Stimulated activated naive CD8-positive, alpha-beta T cell treated with anti-CD3 and anti-CD28 coated beads, Interleukin-15, amount 100 ng/mL, for 72 hours (primary cell): Measurements from ENCODE around the gene HOXA1.

Experiments
- ATAC-seq: fragments of 150-1000 bp; cut with Tn5 transposase; 2 replicates; pipeline ENCODE4 v1.10.0; 2021; ENCODE audit warnings: mild to moderate bottlenecking, moderate library complexity
- DNase-seq, 2 donors: peaks; one replicate each; pipeline ENCODE4 v3.0.0; 2021 to 2022
- H3K27ac Mint-ChIP-seq, 2 donors: one replicate each; pipeline ENCODE4 v1.8.0; 2022; ENCODE audit warnings: mild to moderate bottlenecking in 2 of 2, mixed read lengths in 2 of 2, moderate library complexity in 2 of 2
- H3K27me3 Mint-ChIP-seq: one replicate; pipeline ENCODE4 v1.8.0; 2022; ENCODE audit warnings: mixed read lengths
- H3K4me1 Mint-ChIP-seq: one replicate; pipeline ENCODE4 v1.8.0; 2022; ENCODE audit warnings: mild to moderate bottlenecking, mixed read lengths
- H3K4me3 Mint-ChIP-seq, 2 donors: one replicate each; pipeline ENCODE4 v1.8.0; 2022; ENCODE audit warnings: mild to moderate bottlenecking in 2 of 2, mixed read lengths in 2 of 2, moderate library complexity in 1 of 2
- H3K9me3 Mint-ChIP-seq, 2 donors: one replicate each; pipeline ENCODE4 v1.8.0; 2022; ENCODE audit warnings: mixed read lengths in 2 of 2

The HOXA1 gene

DNA sequence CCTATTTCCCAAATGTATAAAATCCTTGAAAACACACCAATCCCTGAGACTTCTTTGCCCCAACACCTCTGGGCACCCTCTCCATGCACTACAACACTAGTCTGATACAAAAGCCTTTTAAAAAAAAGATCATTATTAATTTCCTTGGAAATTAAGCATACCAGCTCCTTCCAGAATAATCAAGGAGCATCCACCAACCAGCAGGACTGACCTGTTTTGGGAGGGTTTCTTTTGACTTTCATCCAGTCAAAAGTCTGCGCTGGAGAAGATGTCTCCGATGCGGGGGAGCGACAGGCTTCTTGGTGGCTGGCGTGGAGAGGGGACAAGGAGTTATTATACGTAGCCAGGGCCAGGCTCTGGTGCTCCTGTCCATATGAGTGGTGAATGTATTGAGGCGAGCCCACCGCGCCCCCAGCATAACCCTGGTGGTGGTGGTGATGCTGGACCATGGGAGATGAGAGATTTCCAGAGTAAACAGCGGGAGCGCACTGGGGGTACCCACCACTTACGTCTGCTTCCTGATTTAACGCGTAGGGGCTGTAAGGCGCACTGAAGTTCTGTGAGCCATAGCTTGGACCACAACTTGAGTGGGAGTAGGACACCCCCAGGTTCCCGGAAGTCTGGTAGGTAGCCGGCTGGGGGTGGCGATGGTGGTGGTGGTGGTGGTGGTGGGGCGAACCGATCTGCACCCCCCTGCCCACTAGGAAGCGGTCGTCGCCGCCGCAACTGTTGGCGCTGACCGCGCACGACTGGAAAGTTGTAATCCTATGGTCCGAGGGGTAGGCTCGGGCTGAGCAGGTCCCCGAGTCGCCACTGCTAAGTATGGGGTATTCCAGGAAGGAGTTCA is 527 bp downstream of the HOXA1 start:
- H3K4me3 Mint-ChIP-seq = peak overlapping the region; percentile 85 to 88
- DNase-seq = peak in 1 of 2 donors; percentile 42
- H3K4me1 Mint-ChIP-seq = peaks cover 42% of the 10 kb centered on the region
- H3K27me3 Mint-ChIP-seq = peaks cover 92% of the 10 kb centered on the region
- ATAC-seq = peak; percentile 56
- H3K9me3 Mint-ChIP-seq = no peaks in the 10 kb centered on the region
- peak overlapping the region in 1 of 2 donors; percentile 36 for H3K27ac Mint-ChIP-seq

- no peak overlapping the region for H3K4me3 Mint-ChIP-seq
- H3K4me1 Mint-ChIP-seq = peaks cover 41% of the 10 kb centered on the region
- DNase-seq (no peak), ATAC-seq (no peak)
- peaks cover 92% of the 10 kb centered on the region for H3K27me3 Mint-ChIP-seq
- H3K9me3 Mint-ChIP-seq = no peaks in the 10 kb centered on the region
- H3K27ac Mint-ChIP-seq = no peak overlapping the region
Observed at GRCh38 chr7:27094304-27095049, 1.3 kb downstream of the HOXA1 start.

DNA sequence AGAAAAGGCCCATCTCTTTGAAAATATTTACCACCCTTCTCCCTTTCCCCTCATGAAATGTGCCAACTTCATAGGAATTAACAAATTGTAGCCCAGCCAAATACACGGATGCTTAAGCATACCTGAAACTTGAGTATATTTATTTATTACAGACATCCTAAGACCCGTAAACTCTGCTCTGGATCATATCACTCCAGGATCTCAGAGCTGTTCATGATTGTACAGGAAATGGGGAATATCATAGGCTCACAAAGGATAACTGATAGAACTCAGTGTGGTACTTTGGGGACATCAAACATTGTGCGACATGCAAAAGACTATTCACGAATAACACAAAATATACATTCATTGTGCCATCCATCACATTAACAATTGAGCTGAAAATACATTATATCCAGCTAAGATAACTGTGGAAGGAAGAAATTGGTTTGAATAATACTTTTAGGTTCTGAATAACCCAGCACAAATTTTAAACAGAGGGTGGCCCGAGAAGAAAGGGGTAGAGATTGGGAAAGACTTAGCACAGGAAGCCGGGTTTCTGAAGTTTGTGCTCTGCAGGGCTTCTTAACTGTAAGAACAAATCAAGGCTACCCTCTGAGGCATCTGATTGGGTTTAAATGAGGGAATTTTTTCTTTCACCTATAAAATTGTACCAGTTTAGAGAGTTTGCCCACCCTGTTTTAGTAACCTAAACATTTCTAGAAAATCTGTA is 2.5 kb downstream of the HOXA1 start:
- ATAC-seq = no peak
- peaks cover 29% of the 10 kb centered on the region for H3K4me1 Mint-ChIP-seq
- H3K27ac Mint-ChIP-seq = no peak overlapping the region
- no peaks in the 10 kb centered on the region for H3K9me3 Mint-ChIP-seq
- H3K27me3 Mint-ChIP-seq = peaks cover 92% of the 10 kb centered on the region
- H3K4me3 Mint-ChIP-seq = no peak overlapping the region
- no peak for DNase-seq

DNA sequence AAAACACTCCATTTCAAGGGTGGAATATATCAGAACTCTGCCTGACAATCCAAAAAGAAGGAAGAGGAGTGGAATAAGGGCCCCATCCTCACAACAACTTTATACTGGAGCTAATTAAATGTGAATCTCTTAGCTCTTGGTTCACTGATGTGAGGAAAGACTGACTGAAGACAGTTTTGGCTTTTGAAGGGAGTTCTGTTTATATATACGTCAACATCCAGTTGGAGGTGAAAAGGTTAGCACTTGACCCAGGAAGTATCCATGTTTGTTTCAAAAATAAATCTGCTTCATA is 3.0 kb downstream of the HOXA1 start:
- no peak overlapping the region for H3K27ac Mint-ChIP-seq
- no peak for DNase-seq
- H3K9me3 Mint-ChIP-seq = no peaks in the 10 kb centered on the region
- ATAC-seq = no peak
- H3K4me3 Mint-ChIP-seq = no peak overlapping the region
- H3K4me1 Mint-ChIP-seq = peaks cover 29% of the 10 kb centered on the region
- H3K27me3 Mint-ChIP-seq = peaks cover 92% of the 10 kb centered on the region

DNA sequence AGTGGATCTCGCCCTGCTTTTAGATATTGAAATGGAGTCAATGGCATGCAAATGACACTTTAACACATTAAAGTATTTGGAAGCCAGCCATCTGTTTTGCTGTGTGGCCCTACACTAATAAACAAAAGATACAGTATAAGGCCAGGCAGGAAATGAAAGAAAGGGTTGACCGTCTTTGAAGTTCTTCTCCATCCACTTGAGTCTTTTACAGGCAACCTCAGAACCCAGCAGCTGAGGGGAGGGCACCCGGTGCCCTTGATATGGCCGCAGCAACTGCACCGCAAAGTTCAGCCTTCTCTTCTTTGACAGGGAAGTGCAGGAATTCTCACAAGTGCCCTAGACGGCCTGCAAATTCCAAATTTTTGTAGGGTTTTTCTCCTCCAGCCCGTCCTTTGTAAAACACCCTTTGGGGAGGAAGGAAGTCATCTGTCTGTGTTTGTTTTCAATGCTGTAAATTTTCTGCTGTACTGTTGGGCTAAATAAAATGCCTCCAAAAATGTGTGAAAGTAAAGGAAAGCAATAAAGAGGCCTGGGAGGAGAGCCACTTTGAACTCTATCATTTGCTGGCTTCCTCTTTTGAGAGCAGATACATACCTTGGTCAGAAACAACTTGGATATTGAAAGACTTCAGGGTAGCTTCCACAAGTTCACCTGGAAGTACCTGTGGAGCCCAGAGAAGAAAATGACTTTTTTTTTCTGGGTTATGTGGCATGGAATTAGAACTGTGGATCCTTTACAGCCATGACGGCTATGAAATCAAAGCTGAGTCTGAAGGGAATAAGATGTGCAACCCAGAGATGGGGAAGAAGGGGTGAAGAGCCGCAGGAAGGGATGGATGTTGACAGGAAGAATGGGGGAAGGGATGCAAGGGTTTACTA is 3.6 kb downstream of the HOXA1 start:
- Mint-ChIP-seq H3K4me1 (peaks cover 26% of the 10 kb centered on the region), H3K27ac (no peak overlapping the region), H3K9me3 (no peaks in the 10 kb centered on the region), H3K27me3 (peaks cover 92% of the 10 kb centered on the region), H3K4me3 (no peak overlapping the region)
- no peak for ATAC-seq
- DNase-seq = no peak

- H3K4me1 Mint-ChIP-seq = peaks cover 23% of the 10 kb centered on the region
- DNase-seq (no peak), ATAC-seq (no peak)
- H3K9me3 Mint-ChIP-seq = no peaks in the 10 kb centered on the region
- H3K27me3 Mint-ChIP-seq = peaks cover 93% of the 10 kb centered on the region
- no peak overlapping the region for H3K27ac Mint-ChIP-seq
- H3K4me3 Mint-ChIP-seq = no peak overlapping the region
Observed at GRCh38 chr7:27091105-27091504, 4.7 kb downstream of the HOXA1 start.

DNA sequence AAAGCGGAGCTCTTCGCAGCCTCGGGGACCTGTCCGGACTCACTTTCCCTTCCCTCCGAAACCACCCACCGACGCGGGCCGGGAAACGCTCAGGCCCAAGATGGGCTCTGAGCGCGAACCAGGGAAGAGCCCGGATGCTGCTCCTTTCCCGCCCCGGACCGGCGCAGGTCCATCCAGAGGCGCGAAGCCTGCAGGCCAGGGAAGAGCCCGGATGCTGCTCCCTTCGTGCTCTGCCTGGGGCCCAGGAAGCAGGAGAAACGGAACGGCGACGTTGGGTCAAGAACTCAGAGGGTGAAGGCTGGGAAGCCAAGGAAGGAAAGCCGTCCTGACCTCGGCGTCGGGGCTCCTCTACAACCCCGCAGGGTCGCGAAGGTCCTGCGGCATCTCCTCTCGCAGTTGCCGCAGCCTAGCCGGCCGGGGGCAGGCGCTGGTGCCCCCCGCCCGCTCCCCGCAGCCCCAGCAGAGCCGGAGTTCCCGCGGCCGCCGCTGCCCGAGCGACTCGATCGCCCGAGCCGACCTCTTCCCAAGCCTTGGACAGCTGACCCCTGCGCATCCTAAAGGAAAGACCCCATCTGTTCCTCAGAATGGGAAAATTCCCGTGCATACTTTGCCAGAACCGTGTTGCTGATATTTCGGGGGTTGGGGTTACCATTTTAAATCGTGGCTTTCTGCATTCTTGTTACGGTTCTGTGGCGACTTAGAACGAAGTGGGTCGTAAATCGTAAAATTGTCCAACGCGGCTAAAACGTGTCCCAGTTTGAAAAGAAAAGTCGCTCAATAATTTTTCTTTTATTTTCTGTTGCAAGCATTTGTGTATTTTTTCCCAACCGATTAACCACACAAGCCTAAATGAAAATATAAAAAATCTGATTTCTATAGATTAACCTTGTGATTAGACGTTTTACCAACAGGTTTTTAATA is 7.5 kb downstream of the HOXA1 start:
- Mint-ChIP-seq H3K27ac (peak overlapping the region in 1 of 2 donors; percentile 59), H3K4me3 (peak overlapping the region in 1 of 2 donors; percentile 68)

DNA sequence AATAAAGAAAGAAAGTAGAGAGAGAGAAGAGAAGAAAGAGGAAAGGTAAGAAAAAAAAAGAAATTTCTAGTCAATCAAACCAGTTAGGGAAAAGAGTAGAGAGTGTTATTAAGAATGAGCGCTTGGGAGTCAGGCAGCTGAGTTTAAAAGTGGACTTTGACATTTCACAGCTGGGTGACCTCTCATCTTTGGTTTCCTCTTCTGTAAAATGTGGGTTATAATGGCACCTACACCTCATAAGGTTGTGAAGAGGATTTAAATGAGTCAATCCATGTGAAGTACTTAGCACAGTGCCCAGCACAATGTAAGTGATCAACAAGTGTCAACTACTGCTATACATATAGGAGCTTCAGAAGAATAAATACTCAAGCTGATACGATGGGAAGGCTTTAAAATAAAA is 12.2 kb downstream of the HOXA1 start:
- ATAC-seq (no peak), DNase-seq (no peak)
- Mint-ChIP-seq H3K27ac (no peak overlapping the region), H3K4me1 (peaks cover 16% of the 10 kb centered on the region), H3K9me3 (no peaks in the 10 kb centered on the region), H3K27me3 (peaks cover 27% of the 10 kb centered on the region), H3K4me3 (no peak overlapping the region)

More for the DNA sequence above, 7.5 kb downstream of the HOXA1 start:
- no peak for DNase-seq
- Mint-ChIP-seq H3K9me3 (no peaks in the 10 kb centered on the region), H3K27me3 (peaks cover 65% of the 10 kb centered on the region), H3K4me1 (peaks cover 11% of the 10 kb centered on the region)
- ATAC-seq = no peak

DNA sequence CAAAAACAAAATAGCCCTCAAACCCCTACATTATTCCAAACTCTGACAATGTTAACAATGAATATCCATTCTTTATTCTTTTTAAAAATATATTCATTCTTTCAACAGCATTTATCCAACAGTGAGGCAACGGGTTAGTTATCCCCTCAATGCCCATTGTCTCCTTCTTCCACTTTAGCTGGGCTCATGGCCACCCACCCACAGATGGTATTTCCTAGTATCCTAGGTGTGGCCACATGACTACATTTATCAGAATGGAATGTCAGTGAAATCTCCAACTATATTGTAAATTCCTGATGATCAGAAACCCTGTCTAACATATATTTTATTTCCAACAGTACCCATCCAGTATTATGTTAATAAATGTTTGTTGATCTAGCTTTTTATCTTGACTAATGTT is 13.6 kb downstream of the HOXA1 start:
- Mint-ChIP-seq H3K27ac (no peak overlapping the region), H3K9me3 (no peaks in the 10 kb centered on the region), H3K4me3 (no peak overlapping the region), H3K27me3 (peaks cover 12% of the 10 kb centered on the region), H3K4me1 (peaks cover 7% of the 10 kb centered on the region)
- ATAC-seq = no peak
- no peak for DNase-seq

DNA sequence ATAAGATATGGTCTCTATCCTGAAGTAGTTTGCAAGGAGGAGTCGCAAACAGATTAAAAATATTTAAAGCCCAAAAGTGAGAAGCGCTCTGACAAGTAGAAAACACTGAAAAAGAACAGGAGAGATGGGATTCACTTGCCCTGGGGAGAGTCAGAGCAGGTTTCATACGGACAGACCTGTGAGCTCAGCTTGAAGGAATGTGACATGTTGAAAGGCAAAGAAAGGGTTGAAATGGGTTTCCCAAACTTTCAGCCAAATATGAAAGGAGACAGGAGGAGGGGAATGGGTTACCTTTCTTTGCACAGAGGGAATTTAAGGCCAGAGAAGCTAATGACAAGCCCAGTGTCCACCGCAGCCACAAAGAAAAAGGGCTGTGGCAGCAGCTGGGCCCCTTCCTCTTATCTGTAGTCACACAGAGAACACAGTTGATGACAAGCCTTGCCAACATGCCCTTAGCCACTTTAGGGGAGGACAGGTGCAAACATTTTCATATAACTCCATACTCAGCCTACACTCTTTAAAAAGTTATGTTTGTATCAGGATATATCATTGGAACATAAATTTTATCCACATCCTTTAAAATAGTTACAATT is 14.9 kb downstream of the HOXA1 start:
- Mint-ChIP-seq H3K9me3 (no peaks in the 10 kb centered on the region), H3K27me3 (peaks cover 8% of the 10 kb centered on the region), H3K4me3 (no peak overlapping the region), H3K4me1 (peaks cover 7% of the 10 kb centered on the region), H3K27ac (no peak overlapping the region)
- ATAC-seq = no peak
- DNase-seq = no peak

GRCh38 chr7:27079234-27079975 is 16.4 kb downstream of the HOXA1 start:
- H3K9me3 Mint-ChIP-seq = no peaks in the 10 kb centered on the region
- no peak for DNase-seq
- ATAC-seq = no peak
- H3K27me3 Mint-ChIP-seq = peaks cover 8% of the 10 kb centered on the region
- H3K4me3 Mint-ChIP-seq = no peak overlapping the region
- no peak overlapping the region for H3K27ac Mint-ChIP-seq
- peaks cover 7% of the 10 kb centered on the region for H3K4me1 Mint-ChIP-seq

GRCh38 chr7:27078616-27079233 is 17.1 kb downstream of the HOXA1 start:
- no peak for DNase-seq
- no peak for ATAC-seq
- Mint-ChIP-seq H3K4me1 (peaks cover 7% of the 10 kb centered on the region), H3K27ac (no peak overlapping the region), H3K9me3 (no peaks in the 10 kb centered on the region), H3K27me3 (peaks cover 8% of the 10 kb centered on the region), H3K4me3 (no peak overlapping the region)

- Mint-ChIP-seq H3K4me1 (no peaks in the 10 kb centered on the region), H3K9me3 (no peaks in the 10 kb centered on the region), H3K4me3 (no peak overlapping the region), H3K27me3 (no peaks in the 10 kb centered on the region), H3K27ac (no peak overlapping the region)
- ATAC-seq (no peak), DNase-seq (no peak)
Observed at GRCh38 chr7:27073076-27073475, 22.7 kb downstream of the HOXA1 start.
